HUES64 (cell line): ENCODE measurements around the gene LENG8.

Experiments
- H3K27ac ChIP-seq: 2 replicates; pipeline ENCODE4 v1.7.0; 2013; ENCODE audit warnings: low read depth, low read length, inconsistent platforms
- H3K27me3 ChIP-seq: 2 replicates; pipeline ENCODE4 v1.6.1; 2013; ENCODE audit warnings: mild to moderate bottlenecking, low read length; ENCODE audit not compliant: insufficient read depth
- H3K36me3 ChIP-seq: 2 replicates; pipeline ENCODE4 v1.6.1; 2013; ENCODE audit warnings: mild to moderate bottlenecking, low read length; ENCODE audit not compliant: insufficient read depth
- H3K4me1 ChIP-seq: 2 replicates; pipeline ENCODE4 v1.6.1; 2013; ENCODE audit warnings: mild to moderate bottlenecking, low read length, moderate library complexity; ENCODE audit not compliant: insufficient read depth
- H3K4me3 ChIP-seq: 2 replicates; pipeline ENCODE4 v1.5.1; 2013; ENCODE audit warnings: mild to moderate bottlenecking, low read length, moderate library complexity
- H3K9ac ChIP-seq: 2 replicates; pipeline ENCODE4 v1.6.1; 2013; ENCODE audit warnings: mild to moderate bottlenecking, low read depth, low read length
- H3K9me3 ChIP-seq: 2 replicates; pipeline ENCODE4 v1.6.1; 2013; ENCODE audit warnings: low read depth, low read length; ENCODE audit not compliant: insufficient read depth
- WGBS: fragments of 150-250, 120-280 bp; methylation state at CpG from one replicate; pipeline ENCODE4 v1.1.7; 2013; ENCODE audit warnings: missing lambda C conversion rate; 5-methylcytosine and 5-hydroxymethylcytosine counted together

LENG8 gene

GRCh38 chr19:54424201-54424600 lies 24.8 kb upstream of the LENG8 start:
- no peak overlapping the region for H3K4me3 ChIP-seq
- peaks cover 2% of the 10 kb centered on the region; the same call in 1 of the 2 replicates for H3K27me3 ChIP-seq
- WGBS, result 96% methylated on average over 14 of the region's 14 CpGs
- no peak overlapping the region for H3K27ac ChIP-seq
- peaks cover 13% of the 10 kb centered on the region; the same call in 1 of the 2 replicates for H3K36me3 ChIP-seq
- peaks cover 22% of the 10 kb centered on the region for H3K4me1 ChIP-seq
- no peak overlapping the region for H3K9ac ChIP-seq
- H3K9me3 ChIP-seq, result no peaks in the 10 kb centered on the region

- WGBS, result 93% methylated on average over 36 of the region's 36 CpGs
- H3K4me3 ChIP-seq, result no peak overlapping the region
- H3K27me3 ChIP-seq, result peaks cover 2% of the 10 kb centered on the region; the same call in 1 of the 2 replicates
- H3K9ac ChIP-seq, result no peak overlapping the region
- H3K4me1 ChIP-seq, result peaks cover 16% of the 10 kb centered on the region
- peaks cover 13% of the 10 kb centered on the region; the same call in 1 of the 2 replicates for H3K36me3 ChIP-seq
- H3K27ac ChIP-seq, result no peak overlapping the region
- no peaks in the 10 kb centered on the region for H3K9me3 ChIP-seq
Observed at GRCh38 chr19:54424660-54425381, 24.2 kb upstream of the LENG8 start.

- Histone ChIP-seq H3K27ac (no peak overlapping the region), H3K4me3 (no peak overlapping the region), H3K9ac (no peak overlapping the region), H3K4me1 (peaks cover 16% of the 10 kb centered on the region), H3K9me3 (no peaks in the 10 kb centered on the region), H3K27me3 (peaks cover 2% of the 10 kb centered on the region; the same call in 1 of the 2 replicates), H3K36me3 (peaks cover 13% of the 10 kb centered on the region; the same call in 1 of the 2 replicates)
- 89% methylated on average over 5 of the region's 5 CpGs for WGBS
Observed at GRCh38 chr19:54425382-54425723, 23.6 kb upstream of the LENG8 start.

GRCh38 chr19:54426291-54426931 lies 22.6 kb upstream of the LENG8 start:
- no peak overlapping the region for H3K4me3 ChIP-seq
- 75% methylated on average over 15 of the region's 17 CpGs for WGBS
- H3K4me1 ChIP-seq, result peaks cover 13% of the 10 kb centered on the region
- H3K27ac ChIP-seq, result no peak overlapping the region
- H3K9ac ChIP-seq, result no peak overlapping the region
- peaks cover 2% of the 10 kb centered on the region; the same call in 1 of the 2 replicates for H3K27me3 ChIP-seq
- H3K9me3 ChIP-seq, result no peaks in the 10 kb centered on the region
- peaks cover 13% of the 10 kb centered on the region; the same call in 1 of the 2 replicates for H3K36me3 ChIP-seq

DNA sequence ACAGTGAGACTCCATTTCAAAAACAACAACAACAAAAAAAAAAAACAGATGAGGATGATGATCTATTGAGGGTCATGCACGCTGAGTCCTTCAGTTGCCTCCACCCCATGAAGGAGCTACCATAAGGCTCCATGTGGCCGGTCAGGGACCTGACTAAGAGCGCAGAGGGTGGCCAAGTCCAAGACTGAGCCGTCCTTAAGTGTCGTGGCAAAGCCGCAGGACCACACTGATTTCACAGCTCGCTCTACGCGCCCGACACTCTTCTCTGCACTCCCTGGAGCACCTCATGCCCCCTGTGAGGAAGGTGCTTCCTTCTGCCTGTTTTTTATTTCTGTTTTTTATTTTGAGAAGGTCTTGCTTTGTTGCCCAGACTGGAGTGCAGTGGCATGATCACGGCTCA lies 21.4 kb upstream of the LENG8 start:
- Histone ChIP-seq H3K27me3 (peaks cover 2% of the 10 kb centered on the region; the same call in 1 of the 2 replicates), H3K9ac (no peak overlapping the region)
- 93% methylated on average over 11 of the region's 11 CpGs for WGBS

GRCh38 chr19:54428323-54429175 lies 20.4 kb upstream of the LENG8 start:
- no peaks in the 10 kb centered on the region for H3K9me3 ChIP-seq
- 94% methylated on average over 11 of the region's 11 CpGs for WGBS
- H3K4me1 ChIP-seq, result peaks cover 4% of the 10 kb centered on the region; the same call in 1 of the 2 replicates
- no peak overlapping the region for H3K9ac ChIP-seq
- no peak overlapping the region for H3K4me3 ChIP-seq
- peaks cover 2% of the 10 kb centered on the region; the same call in 1 of the 2 replicates for H3K27me3 ChIP-seq
- no peak overlapping the region for H3K27ac ChIP-seq
- H3K36me3 ChIP-seq, result 0 out of 2 replicates have a peak, but pooled peaks cover 7% of the 10 kb centered on the region

More for the DNA sequence above, 21.4 kb upstream of the LENG8 start:
- Histone ChIP-seq H3K4me1 (peaks cover 4% of the 10 kb centered on the region; the same call in 1 of the 2 replicates), H3K4me3 (no peak overlapping the region), H3K27ac (no peak overlapping the region), H3K9me3 (no peaks in the 10 kb centered on the region), H3K36me3 (peaks cover 13% of the 10 kb centered on the region; the same call in 1 of the 2 replicates)

GRCh38 chr19:54429176-54429495 lies 19.9 kb upstream of the LENG8 start:
- H3K27ac ChIP-seq, result no peak overlapping the region
- peaks cover 4% of the 10 kb centered on the region; the same call in 1 of the 2 replicates for H3K4me1 ChIP-seq
- no peak overlapping the region for H3K9ac ChIP-seq
- H3K4me3 ChIP-seq, result no peak overlapping the region
- H3K27me3 ChIP-seq, result peaks cover 2% of the 10 kb centered on the region; the same call in 1 of the 2 replicates
- 84% methylated on average over 7 of the region's 8 CpGs for WGBS
- H3K36me3 ChIP-seq, result 0 out of 2 replicates have a peak, but pooled peaks cover 6% of the 10 kb centered on the region
- no peaks in the 10 kb centered on the region for H3K9me3 ChIP-seq

GRCh38 chr19:54429545-54430227 lies 19.3 kb upstream of the LENG8 start:
- peak overlapping the region; percentile 67; the same call in 1 of the 2 replicates for H3K4me3 ChIP-seq
- H3K27me3 ChIP-seq, result peaks cover 2% of the 10 kb centered on the region; the same call in 1 of the 2 replicates
- 68% methylated on average over 13 of the region's 13 CpGs for WGBS
- H3K4me1 ChIP-seq, result peaks cover 4% of the 10 kb centered on the region; the same call in 1 of the 2 replicates
- H3K9ac ChIP-seq, result no peak overlapping the region; the same call in 1 of the 2 replicates
- no peak overlapping the region for H3K27ac ChIP-seq
- 0 out of 2 replicates have a peak, but pooled peaks cover under 1% of the 10 kb centered on the region for H3K36me3 ChIP-seq
- H3K9me3 ChIP-seq, result no peaks in the 10 kb centered on the region

DNA sequence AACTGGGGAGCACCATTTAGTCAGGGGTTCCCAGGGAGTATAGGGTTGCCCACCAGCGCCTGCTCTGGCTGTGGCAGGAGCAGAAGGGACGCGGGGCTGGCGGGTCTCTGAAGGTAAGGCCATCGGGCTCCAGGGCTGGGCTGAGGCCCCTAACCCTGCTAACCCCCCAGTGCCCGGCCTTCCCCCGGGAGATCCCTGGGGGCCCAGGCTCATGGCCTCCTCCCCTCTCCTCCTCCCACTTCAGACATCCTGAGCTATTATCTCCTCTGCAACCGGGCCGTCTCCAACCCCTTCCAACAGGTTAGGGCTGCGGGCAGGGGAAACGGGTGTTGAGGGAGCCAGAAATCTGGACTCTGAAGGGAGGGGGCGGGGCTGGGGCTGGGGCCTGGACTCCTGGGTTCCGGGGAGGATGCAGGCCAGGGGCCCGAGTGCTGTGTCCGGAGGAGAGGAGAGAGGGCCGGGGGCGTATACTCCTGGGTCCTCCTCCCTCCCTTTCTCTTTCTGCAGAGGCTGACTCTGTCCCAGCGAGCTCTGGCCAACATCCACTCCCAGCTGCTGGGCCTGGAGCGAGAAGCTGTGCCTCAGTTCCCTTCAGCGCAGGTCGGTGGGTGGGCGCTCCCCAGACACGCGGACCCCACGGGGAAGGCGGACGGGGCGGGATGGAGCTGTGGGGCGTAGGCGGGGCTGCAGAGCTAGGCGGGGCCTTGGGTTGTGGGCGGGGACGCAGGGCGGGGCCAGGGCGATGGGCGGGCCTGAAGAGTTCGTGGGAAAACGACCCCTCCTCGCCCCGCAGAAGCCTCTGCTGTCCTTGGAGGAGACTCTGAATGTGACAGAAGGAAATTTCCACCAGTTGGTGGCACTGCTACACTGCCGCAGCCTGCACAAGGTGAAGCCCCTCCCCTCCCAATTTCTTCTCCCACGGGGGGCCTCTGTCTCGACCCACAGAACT lies 18.4 kb upstream of the LENG8 start:
- Histone ChIP-seq H3K27ac (no peak overlapping the region), H3K27me3 (peaks cover 2% of the 10 kb centered on the region; the same call in 1 of the 2 replicates), H3K4me3 (peak overlapping the region; percentile 67), H3K4me1 (peaks cover 4% of the 10 kb centered on the region; the same call in 1 of the 2 replicates), H3K36me3 (no peaks in the 10 kb centered on the region), H3K9ac (no peak overlapping the region; the same call in 1 of the 2 replicates), H3K9me3 (no peaks in the 10 kb centered on the region)
- WGBS, result 10% methylated on average over 38 of the region's 43 CpGs
